SK-N-SH (cell line): ENCODE data around the gene FAM107B. TPM values are rescaled to one million over a fixed set of nuclear protein-coding genes. Genes with fewer than 3 reads are reported as not detected.

ENCODE experiments used
- CTCF ChIA-PET: fragments of 300-600, 350-600 bp; formaldehyde crosslinking; extraction: SDS; loops from one replicate; lab custom pipeline; 2021; lab: Yijun Ruan, JAX
- POLR2A ChIA-PET: fragments of 350-600 bp; sonication (Branson Sonifier 250); formaldehyde crosslinking; extraction: SDS; loops from one replicate; lab custom pipeline; 2020; ENCODE audit warnings: antibody characterized with exemption, inconsistent platforms; lab: Yijun Ruan, JAX
- DNase-seq: peaks from one replicate; pipeline ENCODE4 v3.0.0; 2012
- H2AFZ ChIP-seq: fragments of 200-600 bp; sonication (generic); 2 replicates; pipeline ENCODE4 v1.8.1; 2016; ENCODE audit warnings: antibody characterized with exemption, mild to moderate bottlenecking, low read depth
- H3F3A ChIP-seq: fragments of 200-600 bp; sonication (generic); replicated peaks from 2 replicates; pipeline ENCODE3; 2016; ENCODE audit warnings: antibody characterized with exemption, mild to moderate bottlenecking; ENCODE audit not compliant: insufficient read depth
- H3K27ac ChIP-seq, 2 experiments: fragments of 200-500 bp in 1 of 2; fragments of 200-600 bp in 1 of 2; sonication (Bioruptor generic) in 1 of 2; sonication (generic), shearing (Covaris generic) in 1 of 2; 2 replicates each; pipeline versions ENCODE4 v1.5.1 to v1.6.1; 2014 to 2016; ENCODE audit warnings: low read depth in 2 of 2, inconsistent platforms in 1 of 2, low read length in 1 of 2, mild to moderate bottlenecking in 1 of 2, mixed read lengths in 1 of 2
- H3K27me3 ChIP-seq: fragments of 200-600 bp; sonication (generic), shearing (Covaris generic); 2 replicates; pipeline ENCODE4 v1.6.1; 2016; ENCODE audit warnings: mixed run types; ENCODE audit not compliant: insufficient read depth
- H3K36me3 ChIP-seq, 2 experiments: fragments of 200-500 bp in 1 of 2; fragments of 200-600 bp in 1 of 2; sonication (Bioruptor generic) in 1 of 2; sonication (generic) in 1 of 2; replicated peaks in 1 of 2; 2 replicates each; pipeline versions ENCODE3 to v1.5.1; 2014 to 2016; ENCODE audit warnings: low read length in 1 of 2, mild to moderate bottlenecking in 1 of 2; ENCODE audit not compliant: insufficient read depth in 2 of 2, control insufficient read depth in 1 of 2
- H3K4me1 ChIP-seq, 2 experiments: fragments of 200-500 bp in 1 of 2; fragments of 200-600 bp in 1 of 2; sonication (Bioruptor generic) in 1 of 2; sonication (generic), shearing (Covaris generic) in 1 of 2; 2 replicates each; pipeline versions ENCODE4 v1.5.1 to v1.6.1; 2014 to 2016; ENCODE audit warnings: low read depth in 1 of 2, low read length in 1 of 2, mixed run types in 1 of 2; ENCODE audit not compliant: insufficient read depth in 2 of 2, control insufficient read depth in 1 of 2
- H3K4me2 ChIP-seq: fragments of 200-600 bp; sonication (generic), shearing (Covaris generic); 2 replicates; pipeline ENCODE4 v1.6.1; 2017; ENCODE audit warnings: mixed run types
- H3K4me3 ChIP-seq, 2 experiments: fragments of 200-500 bp in 1 of 2; fragments of 200-600 bp in 1 of 2; sonication (Bioruptor generic) in 1 of 2; sonication (generic), shearing (Covaris generic) in 1 of 2; 2 replicates each; pipeline versions ENCODE4 v1.5.1 to v1.8.1; 2014 to 2016; ENCODE audit warnings: low read depth in 2 of 2, inconsistent platforms in 1 of 2, low read length in 1 of 2, mild to moderate bottlenecking in 1 of 2, mixed read lengths in 1 of 2, moderate library complexity in 1 of 2
- H3K79me2 ChIP-seq: fragments of 200-600 bp; sonication (generic); 2 replicates; pipeline ENCODE4 v1.8.1; 2017; ENCODE audit warnings: mild to moderate bottlenecking; ENCODE audit not compliant: insufficient read depth
- H3K9ac ChIP-seq: fragments of 200-600 bp; sonication (generic); 2 replicates; pipeline ENCODE4 v1.6.1; 2017; ENCODE audit warnings: mixed run types
- H3K9me2 ChIP-seq: fragments of 200-600 bp; sonication (generic); 2 replicates; pipeline ENCODE4 v1.6.1; 2017; ENCODE audit warnings: mixed run types
- H3K9me3 ChIP-seq: fragments of 200-600 bp; sonication (generic); 2 replicates; pipeline ENCODE4 v1.6.1; 2017; ENCODE audit warnings: mixed run types, mild to moderate bottlenecking, moderate library complexity
- H4K20me1 ChIP-seq: fragments of 200-600 bp; sonication (generic); 2 replicates; pipeline ENCODE4 v1.6.1; 2017; ENCODE audit warnings: mild to moderate bottlenecking, mixed run types; ENCODE audit not compliant: insufficient read depth
- CHD2 ChIP-seq: fragments of 150-350 bp; IDR thresholded peaks from 2 replicates; pipeline ENCODE4 v1.6.1; 2018; ENCODE audit warnings: low read length; ENCODE audit not compliant: partially characterized antibody
- EP300 ChIP-seq, 2 experiments: IDR thresholded peaks; 2 replicates each; pipeline versions ENCODE4 v1.4.0 to v1.6.1; 2012; ENCODE audit warnings: borderline replicate concordance in 1 of 2, low read depth in 1 of 2, low read length in 1 of 2
- FOSL2 ChIP-seq: IDR thresholded peaks from 2 replicates; pipeline ENCODE4 v1.4.0; 2012; ENCODE audit warnings: low read depth, mild to moderate bottlenecking, moderate library complexity, borderline replicate concordance
- FOXJ3 ChIP-seq: sonication (generic); formaldehyde crosslinking; IDR thresholded peaks from 2 replicates; pipeline ENCODE4 v1.5.1; 2020; ENCODE audit warnings: mild to moderate bottlenecking, missing genetic modification reagents
- FOXM1 ChIP-seq: IDR thresholded peaks from 2 replicates; pipeline ENCODE4 v1.4.0; 2012; ENCODE audit warnings: low read depth, mild to moderate bottlenecking
- POLR2AphosphoS5 ChIP-seq: IDR thresholded peaks from 2 replicates; pipeline ENCODE4 v1.6.1; 2012; ENCODE audit warnings: low read depth, low read length
- RAD21 ChIP-seq: IDR thresholded peaks from 2 replicates; pipeline ENCODE4 v1.6.1; 2012; ENCODE audit warnings: mild to moderate bottlenecking, low read length
- RCOR1 ChIP-seq: fragments of 150-350 bp; IDR thresholded peaks from 2 replicates; pipeline ENCODE4 v1.6.1; 2017; ENCODE audit warnings: antibody characterized with exemption, low read length
- SMC3 ChIP-seq: IDR thresholded peaks from 2 replicates; pipeline ENCODE4 v1.6.1; 2012; ENCODE audit warnings: low read depth, low read length, improper control_type of control experiment
- TAF1 ChIP-seq: IDR thresholded peaks from 2 replicates; pipeline ENCODE4 v1.6.1; 2012; ENCODE audit warnings: low read depth, mild to moderate bottlenecking, low read length, moderate library complexity, borderline replicate concordance
- TCF12 ChIP-seq: IDR thresholded peaks from 2 replicates; pipeline ENCODE4 v1.4.0; 2012
- YY1 ChIP-seq: IDR thresholded peaks from 2 replicates; pipeline ENCODE4 v1.4.0; 2012; ENCODE audit warnings: low read depth, mild to moderate bottlenecking
- WGBS: methylation state at CpG from one replicate; pipeline ENCODE4 v1.1.6; 2017; ENCODE audit warnings: low lambda C conversion rate; 5-methylcytosine and 5-hydroxymethylcytosine counted together
- polyA plus RNA-seq, 3 experiments: library from polyadenylated mRNA; depleted of rRNA; stranded (reverse); fragments of >200 nt; gene quantifications; 2 replicates each; pipeline ENCODE4 v1.2.3, GENCODE V29; 2012
- TF ChIP-seq, protein P1 (sequence below): IDR thresholded peaks from 2 replicates; pipeline ENCODE4; 2012
- TF ChIP-seq, protein P2 (sequence below): fragments of 150-350 bp; IDR thresholded peaks from 2 replicates; pipeline ENCODE4 v1.6.1; 2017; ENCODE audit warnings: antibody characterized with exemption, low read length, low read depth, borderline replicate concordance
- TF ChIP-seq, protein P3 (sequence below): fragments of 200-600 bp; sonication (generic); IDR thresholded peaks from 2 replicates; pipeline ENCODE4 v1.6.1; 2017; ENCODE audit warnings: antibody characterized with exemption, mild to moderate bottlenecking, moderate library complexity
- TF ChIP-seq, protein P4 (sequence below): IDR thresholded peaks from 2 replicates; pipeline ENCODE4 v1.4.0; 2012; ENCODE audit warnings: low read depth

FAM107B gene
- polyA plus RNA-seq, 1 of the 3 experiments (the other 2 are of a cell fraction): 1.0 TPM

DNA sequence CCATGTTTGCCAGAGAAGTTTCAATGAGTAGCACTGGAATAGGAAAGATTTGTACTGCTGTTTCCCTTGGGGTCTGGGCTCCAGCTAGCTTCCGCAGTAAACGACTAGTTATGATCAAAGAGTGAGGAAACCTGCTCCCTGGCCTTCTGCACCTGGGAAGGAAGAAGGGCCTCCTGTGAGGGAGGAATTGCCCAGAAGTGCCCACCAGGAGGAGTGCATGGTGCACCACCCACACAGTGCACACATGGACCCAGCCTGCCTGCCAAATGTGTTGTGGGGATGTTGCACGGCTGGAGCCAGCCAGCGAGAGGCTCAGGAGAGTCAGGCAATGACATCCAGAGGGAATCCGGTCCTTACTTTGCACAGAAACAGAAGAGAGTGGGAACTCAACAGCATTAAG lies 27.0 kb upstream of the FAM107B start (continued):
- TF ChIP-seq EP300 (IDR thresholded peaks at IDR 0.05; ENCODE audit: borderline replicate concordance in 1 of 2, low read depth in 1 of 2, low read length in 1 of 2) (no peak), RAD21 (peak; percentile 58), POLR2AphosphoS5 (no peak), FOSL2 (no peak), RCOR1 (no peak), YY1 (no peak), TCF12 (no peak), FOXM1 (no peak), SMC3 (peak; percentile 14; the same call in 1 of the 2 replicates), CHD2 (no peak), FOXJ3 (CRISPR knock-in tag) (no peak), TAF1 (no peak)
- TF ChIP-seq, protein P1, sequence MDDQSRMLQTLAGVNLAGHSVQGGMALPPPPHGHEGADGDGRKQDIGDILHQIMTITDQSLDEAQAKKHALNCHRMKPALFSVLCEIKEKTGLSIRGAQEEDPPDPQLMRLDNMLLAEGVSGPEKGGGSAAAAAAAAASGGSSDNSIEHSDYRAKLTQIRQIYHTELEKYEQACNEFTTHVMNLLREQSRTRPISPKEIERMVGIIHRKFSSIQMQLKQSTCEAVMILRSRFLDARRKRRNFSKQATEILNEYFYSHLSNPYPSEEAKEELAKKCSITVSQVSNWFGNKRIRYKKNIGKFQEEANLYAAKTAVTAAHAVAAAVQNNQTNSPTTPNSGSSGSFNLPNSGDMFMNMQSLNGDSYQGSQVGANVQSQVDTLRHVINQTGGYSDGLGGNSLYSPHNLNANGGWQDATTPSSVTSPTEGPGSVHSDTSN: no peak
- TF ChIP-seq, protein P2, sequence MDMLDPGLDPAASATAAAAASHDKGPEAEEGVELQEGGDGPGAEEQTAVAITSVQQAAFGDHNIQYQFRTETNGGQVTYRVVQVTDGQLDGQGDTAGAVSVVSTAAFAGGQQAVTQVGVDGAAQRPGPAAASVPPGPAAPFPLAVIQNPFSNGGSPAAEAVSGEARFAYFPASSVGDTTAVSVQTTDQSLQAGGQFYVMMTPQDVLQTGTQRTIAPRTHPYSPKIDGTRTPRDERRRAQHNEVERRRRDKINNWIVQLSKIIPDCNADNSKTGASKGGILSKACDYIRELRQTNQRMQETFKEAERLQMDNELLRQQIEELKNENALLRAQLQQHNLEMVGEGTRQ: no peak
- TF ChIP-seq, protein P3, sequence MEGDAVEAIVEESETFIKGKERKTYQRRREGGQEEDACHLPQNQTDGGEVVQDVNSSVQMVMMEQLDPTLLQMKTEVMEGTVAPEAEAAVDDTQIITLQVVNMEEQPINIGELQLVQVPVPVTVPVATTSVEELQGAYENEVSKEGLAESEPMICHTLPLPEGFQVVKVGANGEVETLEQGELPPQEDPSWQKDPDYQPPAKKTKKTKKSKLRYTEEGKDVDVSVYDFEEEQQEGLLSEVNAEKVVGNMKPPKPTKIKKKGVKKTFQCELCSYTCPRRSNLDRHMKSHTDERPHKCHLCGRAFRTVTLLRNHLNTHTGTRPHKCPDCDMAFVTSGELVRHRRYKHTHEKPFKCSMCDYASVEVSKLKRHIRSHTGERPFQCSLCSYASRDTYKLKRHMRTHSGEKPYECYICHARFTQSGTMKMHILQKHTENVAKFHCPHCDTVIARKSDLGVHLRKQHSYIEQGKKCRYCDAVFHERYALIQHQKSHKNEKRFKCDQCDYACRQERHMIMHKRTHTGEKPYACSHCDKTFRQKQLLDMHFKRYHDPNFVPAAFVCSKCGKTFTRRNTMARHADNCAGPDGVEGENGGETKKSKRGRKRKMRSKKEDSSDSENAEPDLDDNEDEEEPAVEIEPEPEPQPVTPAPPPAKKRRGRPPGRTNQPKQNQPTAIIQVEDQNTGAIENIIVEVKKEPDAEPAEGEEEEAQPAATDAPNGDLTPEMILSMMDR: no peak
- TF ChIP-seq, protein P4, sequence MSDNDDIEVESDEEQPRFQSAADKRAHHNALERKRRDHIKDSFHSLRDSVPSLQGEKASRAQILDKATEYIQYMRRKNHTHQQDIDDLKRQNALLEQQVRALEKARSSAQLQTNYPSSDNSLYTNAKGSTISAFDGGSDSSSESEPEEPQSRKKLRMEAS: 0 out of 2 replicates have a peak, but pooled peaks have one; percentile 17

DNA sequence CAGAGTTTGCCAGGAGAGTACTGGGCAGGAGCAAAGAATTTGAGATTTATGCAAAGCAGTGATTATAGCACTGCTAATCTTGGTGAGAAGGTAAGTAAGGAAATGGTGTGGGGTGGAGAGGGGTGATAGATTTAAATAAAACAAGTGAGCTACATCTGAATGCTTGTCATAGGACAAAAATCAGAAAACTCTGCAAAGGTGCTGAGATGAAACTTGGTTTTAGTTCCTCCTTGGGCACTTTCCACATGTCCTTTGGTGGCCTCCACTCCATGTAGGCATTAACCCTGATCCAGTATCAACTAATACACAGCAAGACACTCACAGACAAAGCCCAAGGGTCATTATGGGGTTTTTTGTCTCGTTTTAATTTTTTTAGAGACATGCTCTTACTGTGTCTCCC lies 25.7 kb upstream of the FAM107B start:
- Histone ChIP-seq H3K4me3 (no peak overlapping the region), H2AFZ (no peak overlapping the region), H3K36me3 (no peaks in the 10 kb centered on the region), H3K9ac (no peak overlapping the region), H3K27ac (no peak overlapping the region), H4K20me1 (no peaks in the 10 kb centered on the region), H3K9me3 (no peaks in the 10 kb centered on the region), H3K79me2 (no peaks in the 10 kb centered on the region), H3K4me2 (no peak overlapping the region), H3K27me3 (no peaks in the 10 kb centered on the region; the same call in 1 of the 2 replicates), H3F3A (no peaks in the 10 kb centered on the region), H3K4me1 (no peaks in the 10 kb centered on the region; a peak in 1 of 4 replicates), H3K9me2 (no peaks in the 10 kb centered on the region)
- TF ChIP-seq POLR2AphosphoS5 (no peak), FOXM1 (no peak)
- DNase-seq: no peak
- 14% methylated on average over 1 of the region's 1 CpG for WGBS
- POLR2A ChIA-PET: no interaction called here
- CTCF ChIA-PET: interaction anchor here (0.9 kb wide), 1 partner anchor 8 kb away, joined by 3 read pairs; no protein-coding TSS in a partner anchor
